Measurements from ENCODE around the gene PAK6.

GRCh38 chr15:40295297-40295696 is 56.4 kb downstream of the PAK6 start:
- TF ChIP-seq CTCF (optimal IDR thresholded peaks at IDR 0.05 in 1 of 3, IDR thresholded peaks at IDR 0.05 in 1 of 3, conservative IDR thresholded peaks at IDR 0.05 in 1 of 3; ENCODE audit: extremely low read depth in 1 of 3, insufficient read depth in 2 of 3, low read length in 3 of 3) (no peak), EZH2 (IDR thresholded peaks at IDR 0.05; ENCODE audit: low read length) (no peak)

All from keratinocyte (primary cell).